ENCODE measurements around the gene SMIM5. TPM values are rescaled to one million over a fixed set of nuclear protein-coding genes. Genes with fewer than 3 reads are reported as not detected.

The SMIM5 gene
- polyA plus RNA-seq, 1 donor (not counting 4 experiments of a cell fraction or from before 2014, with no cell fraction given): 0.24 TPM

DNA sequence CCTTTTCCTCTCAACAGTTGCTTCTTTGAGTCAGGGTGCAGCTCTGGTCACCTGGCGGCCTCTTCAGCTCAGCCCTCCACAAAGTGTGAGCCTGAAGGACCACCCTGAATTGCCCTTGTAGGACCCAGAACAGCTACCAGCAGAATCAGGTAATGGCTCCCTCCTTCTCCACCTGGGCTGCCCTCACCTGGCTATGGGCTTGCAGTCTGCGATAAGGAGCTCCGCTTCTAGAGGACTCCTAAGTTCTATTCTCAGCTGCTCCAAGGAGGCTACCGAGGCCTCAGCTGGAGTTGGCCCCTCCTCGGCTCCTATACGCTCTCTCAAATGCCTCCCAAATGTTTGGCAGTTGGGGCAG lies 13.4 kb downstream of the SMIM5 start:
- Histone ChIP-seq H3K4me3 (ENCODE audit: control insufficient read depth in 2 of 3, extremely low read depth in 1 of 3, insufficient read depth in 2 of 3, low read depth in 1 of 3, low read length in 3 of 3) (no peak overlapping the region), H4K20me1 (ENCODE audit: control insufficient read depth, extremely low read depth, insufficient read depth, low read length) (no peaks in the 10 kb centered on the region), H3K36me3 (ENCODE audit: control insufficient read depth in 2 of 2, extremely low read depth in 1 of 2, insufficient read depth in 2 of 2, low read length in 2 of 2) (peaks cover 10 to 26% of the 10 kb centered on the region in 2 experiments), H3K9me3 (ENCODE audit: control insufficient read depth, low read depth, low read length) (no peaks in the 10 kb centered on the region), H3K9me1 (ENCODE audit: control insufficient read depth, extremely low read depth, insufficient read depth, low read length) (peaks cover 2% of the 10 kb centered on the region), H3K79me2 (ENCODE audit: control insufficient read depth, insufficient read depth, low read length) (no peaks in the 10 kb centered on the region), H3K4me1 (ENCODE audit: control insufficient read depth, extremely low read depth, insufficient read depth, low read length) (peaks cover 44% of the 10 kb centered on the region), H3K9ac (ENCODE audit: control insufficient read depth, extremely low read depth, insufficient read depth, low read length) (peak overlapping the region; percentile 85), H2AFZ (ENCODE audit: control insufficient read depth, low read length) (no peak overlapping the region), H3K27ac (ENCODE audit: control insufficient read depth, insufficient read depth, low read length) (peak overlapping the region; percentile 99), H3K4me2 (ENCODE audit: control insufficient read depth, extremely low read depth, insufficient read depth, low read depth, low read length) (no peak overlapping the region), H3K27me3 (ENCODE audit: control insufficient read depth, extremely low read depth, insufficient read depth, low read length) (no peaks in the 10 kb centered on the region)
- dilution Hi-C loops (cut with MboI; ENCODE audit: extremely low pct_ligation_motif_present, low sequenced_read_pairs): no loop called here
- no peak for DNase-seq (ENCODE audit: low read depth, low spot score)
- no peak for TF ChIP-seq EZH2 (IDR thresholded peaks at IDR 0.05; ENCODE audit: low read length)
- TF ChIP-seq, protein P1, sequence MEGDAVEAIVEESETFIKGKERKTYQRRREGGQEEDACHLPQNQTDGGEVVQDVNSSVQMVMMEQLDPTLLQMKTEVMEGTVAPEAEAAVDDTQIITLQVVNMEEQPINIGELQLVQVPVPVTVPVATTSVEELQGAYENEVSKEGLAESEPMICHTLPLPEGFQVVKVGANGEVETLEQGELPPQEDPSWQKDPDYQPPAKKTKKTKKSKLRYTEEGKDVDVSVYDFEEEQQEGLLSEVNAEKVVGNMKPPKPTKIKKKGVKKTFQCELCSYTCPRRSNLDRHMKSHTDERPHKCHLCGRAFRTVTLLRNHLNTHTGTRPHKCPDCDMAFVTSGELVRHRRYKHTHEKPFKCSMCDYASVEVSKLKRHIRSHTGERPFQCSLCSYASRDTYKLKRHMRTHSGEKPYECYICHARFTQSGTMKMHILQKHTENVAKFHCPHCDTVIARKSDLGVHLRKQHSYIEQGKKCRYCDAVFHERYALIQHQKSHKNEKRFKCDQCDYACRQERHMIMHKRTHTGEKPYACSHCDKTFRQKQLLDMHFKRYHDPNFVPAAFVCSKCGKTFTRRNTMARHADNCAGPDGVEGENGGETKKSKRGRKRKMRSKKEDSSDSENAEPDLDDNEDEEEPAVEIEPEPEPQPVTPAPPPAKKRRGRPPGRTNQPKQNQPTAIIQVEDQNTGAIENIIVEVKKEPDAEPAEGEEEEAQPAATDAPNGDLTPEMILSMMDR (optimal IDR thresholded peaks at IDR 0.05 in 1 of 3, IDR thresholded peaks at IDR 0.05 in 1 of 3, conservative IDR thresholded peaks at IDR 0.05 in 1 of 3; ENCODE audit: extremely low read depth in 1 of 3, insufficient read depth in 2 of 3, low read length in 3 of 3): no peak
- FAIRE-seq: no peak

DNA sequence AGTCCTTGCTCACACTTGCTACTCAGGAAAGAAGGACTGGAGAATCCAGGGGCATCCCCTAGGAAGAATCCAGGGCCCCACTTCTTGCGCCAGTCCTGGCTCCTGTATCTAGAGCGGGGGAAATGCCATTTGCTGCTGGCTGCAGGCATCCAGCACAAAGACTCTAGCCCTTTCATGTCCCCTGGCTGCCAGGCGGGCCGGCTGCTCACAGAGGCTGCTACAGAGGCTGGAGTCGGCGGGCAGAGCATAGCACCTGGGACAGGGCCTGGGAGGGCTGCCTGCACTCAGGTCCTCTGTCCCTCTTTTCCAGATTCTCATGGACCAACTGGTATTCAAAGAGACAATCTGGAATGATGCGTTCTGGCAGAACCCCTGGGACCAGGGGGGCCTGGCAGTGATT lies 13.8 kb downstream of the SMIM5 start:
- no peak overlapping the region for H3K4me2 ChIP-seq (ENCODE audit: control insufficient read depth, extremely low read depth, insufficient read depth, low read depth, low read length)
- H2AFZ ChIP-seq (ENCODE audit: control insufficient read depth, low read length): no peak overlapping the region
- H3K79me2 ChIP-seq (ENCODE audit: control insufficient read depth, insufficient read depth, low read length): no peaks in the 10 kb centered on the region
- H3K36me3 ChIP-seq (ENCODE audit: control insufficient read depth in 2 of 2, extremely low read depth in 1 of 2, insufficient read depth in 2 of 2, low read length in 2 of 2): peaks cover 10 to 26% of the 10 kb centered on the region in 2 experiments
- no peak overlapping the region for H3K4me3 ChIP-seq (ENCODE audit: control insufficient read depth in 2 of 3, extremely low read depth in 1 of 3, insufficient read depth in 2 of 3, low read depth in 1 of 3, low read length in 3 of 3)
- dilution Hi-C loops (cut with MboI; ENCODE audit: extremely low pct_ligation_motif_present, low sequenced_read_pairs): no loop called here
- no peaks in the 10 kb centered on the region for H3K9me3 ChIP-seq (ENCODE audit: control insufficient read depth, low read depth, low read length)
- no peaks in the 10 kb centered on the region for H3K27me3 ChIP-seq (ENCODE audit: control insufficient read depth, extremely low read depth, insufficient read depth, low read length)
- H3K4me1 ChIP-seq (ENCODE audit: control insufficient read depth, extremely low read depth, insufficient read depth, low read length): peaks cover 44% of the 10 kb centered on the region
- peak overlapping the region; percentile 99 for H3K27ac ChIP-seq (ENCODE audit: control insufficient read depth, insufficient read depth, low read length)
- no peaks in the 10 kb centered on the region for H4K20me1 ChIP-seq (ENCODE audit: control insufficient read depth, extremely low read depth, insufficient read depth, low read length)
- peaks cover 2% of the 10 kb centered on the region for H3K9me1 ChIP-seq (ENCODE audit: control insufficient read depth, extremely low read depth, insufficient read depth, low read length)
- FAIRE-seq (no peak), DNase-seq (ENCODE audit: low read depth, low spot score) (no peak)
- no peak for TF ChIP-seq EZH2 (IDR thresholded peaks at IDR 0.05; ENCODE audit: low read length)
- TF ChIP-seq, protein P1 (optimal IDR thresholded peaks at IDR 0.05 in 1 of 3, IDR thresholded peaks at IDR 0.05 in 1 of 3, conservative IDR thresholded peaks at IDR 0.05 in 1 of 3; ENCODE audit: extremely low read depth in 1 of 3, insufficient read depth in 2 of 3, low read length in 3 of 3): no peak
- no peak overlapping the region for H3K9ac ChIP-seq (ENCODE audit: control insufficient read depth, extremely low read depth, insufficient read depth, low read length)

Measured in keratinocyte (primary cell).